HepG2 (cell line): ENCODE data around the gene PPP1R18. TPM values are rescaled to one million over a fixed set of nuclear protein-coding genes. Genes with fewer than 3 reads are reported as not detected.

Source experiments
- GATA4 ChIP-seq: sonication (generic); IDR thresholded peaks from 2 replicates; pipeline ENCODE4 v1.6.1; 2016; ENCODE audit warnings: antibody characterized with exemption, low read depth, borderline replicate concordance
- GATAD1 ChIP-seq: IDR thresholded peaks from 2 replicates; pipeline ENCODE4 v1.6.1; 2016; ENCODE audit warnings: missing genetic modification reagents, missing compliant biosample characterization
- HNRNPK ChIP-seq: fragments of 200-400 bp; formaldehyde crosslinking; IDR thresholded peaks from 2 replicates; pipeline ENCODE4 v1.6.1; 2018; ENCODE audit warnings: low read length, low read depth, moderate library complexity, mild to moderate bottlenecking; ENCODE audit not compliant: poor library complexity, severe bottlenecking
- MBNL3 ChIP-seq: fragments of 250-450 bp; sonication (Bioruptor Pico); conservative IDR thresholded peaks from 2 replicates; pipeline ENCODE4 v1.8.0; 2022; ENCODE audit warnings: mild to moderate bottlenecking, inconsistent platforms
- NFE2L2 ChIP-seq: fragments of 150-350 bp; IDR thresholded peaks from 2 replicates; pipeline ENCODE4 v1.6.1; 2014; ENCODE audit warnings: low read length
- POLR2AphosphoS5 ChIP-seq: IDR thresholded peaks from 2 replicates; pipeline ENCODE4 v1.6.1; 2012; ENCODE audit warnings: low read depth, low read length
- POLR2G ChIP-seq: fragments of 200-400 bp; formaldehyde crosslinking; IDR thresholded peaks from 2 replicates; pipeline ENCODE4 v1.6.1; 2018; ENCODE audit warnings: mild to moderate bottlenecking, low read depth, low read length, moderate library complexity
- TARDBP ChIP-seq: sonication (generic); formaldehyde crosslinking; IDR thresholded peaks from 2 replicates; pipeline ENCODE4 v1.8.0; 2022; ENCODE audit warnings: mild to moderate bottlenecking, missing genetic modification reagents
- ZNF350 ChIP-seq: sonication (generic); formaldehyde crosslinking; IDR thresholded peaks from 2 replicates; pipeline ENCODE4 v1.4.0; 2020; ENCODE audit warnings: mild to moderate bottlenecking, low read depth, missing genetic modification reagents, borderline replicate concordance
- ZNF446 ChIP-seq: sonication (generic); formaldehyde crosslinking; IDR thresholded peaks from 2 replicates; pipeline ENCODE4 v1.5.0; 2020; ENCODE audit warnings: mild to moderate bottlenecking, missing genetic modification reagents
- ZNF670 ChIP-seq: sonication (generic); formaldehyde crosslinking; IDR thresholded peaks from 2 replicates; pipeline ENCODE4 v1.8.0; 2022; ENCODE audit warnings: mild to moderate bottlenecking, missing genetic modification reagents, borderline replicate concordance
- polyA plus RNA-seq, 8 experiments: library from polyadenylated mRNA; depleted of rRNA in 3 of 8; stranded (reverse) in 7 of 8; unstranded in 1 of 8; fragments of >200 nt; fragmentation: Illumina TruSeq in 4 of 8; extraction: Trizol in 4 of 8; gene quantifications; 2 replicates each; pipeline versions ENCODE4 v1.2.1 to v1.2.3, GENCODE V29; 2011 to 2016; ENCODE audit warnings: low read depth in 4 of 8, missing spikeins in 1 of 8, mixed read lengths in 1 of 8; ENCODE audit not compliant: insufficient read depth in 1 of 8
- total RNA-seq, 5 experiments: library from RNA; depleted of rRNA; stranded (reverse); fragments of >200 nt; fragmentation: Illumina TruSeq; extraction: Trizol; gene quantifications; 2 replicates each; pipeline ENCODE4 v1.2.3, GENCODE V29; 2016; ENCODE audit warnings: low read depth in 1 of 5
- TF ChIP-seq, protein P1 (sequence below): sonication (generic); formaldehyde crosslinking; IDR thresholded peaks from 2 replicates; pipeline ENCODE4 v1.8.1; 2022; ENCODE audit warnings: mild to moderate bottlenecking, missing genetic modification reagents
- TF ChIP-seq, protein P2 (sequence below): sonication (generic); formaldehyde crosslinking; IDR thresholded peaks from 2 replicates; pipeline ENCODE4 v1.9.0; 2022; ENCODE audit warnings: missing genetic modification reagents, mild to moderate bottlenecking, borderline replicate concordance
- TF ChIP-seq, protein P3 (sequence below): sonication (generic); formaldehyde crosslinking; conservative IDR thresholded peaks from 2 replicates; pipeline ENCODE4 v1.8.1; 2023; ENCODE audit warnings: missing genetic modification reagents
- TF ChIP-seq, protein P4 (sequence below): IDR thresholded peaks from 2 replicates; pipeline ENCODE4 v1.6.1; 2016; ENCODE audit warnings: missing biosample characterization, missing genetic modification reagents, low read depth
- TF ChIP-seq, protein P5 (sequence below): sonication (generic); formaldehyde crosslinking; IDR thresholded peaks from 2 replicates; pipeline ENCODE4 v1.5.1; 2020; ENCODE audit warnings: mild to moderate bottlenecking, missing genetic modification reagents, moderate library complexity

PPP1R18 gene
- total and polyA plus RNA-seq, 2 of the 13 experiments (the other 11 are each of a cell fraction or from before 2014, with no cell fraction given): 4.9 to 9.2 TPM

DNA sequence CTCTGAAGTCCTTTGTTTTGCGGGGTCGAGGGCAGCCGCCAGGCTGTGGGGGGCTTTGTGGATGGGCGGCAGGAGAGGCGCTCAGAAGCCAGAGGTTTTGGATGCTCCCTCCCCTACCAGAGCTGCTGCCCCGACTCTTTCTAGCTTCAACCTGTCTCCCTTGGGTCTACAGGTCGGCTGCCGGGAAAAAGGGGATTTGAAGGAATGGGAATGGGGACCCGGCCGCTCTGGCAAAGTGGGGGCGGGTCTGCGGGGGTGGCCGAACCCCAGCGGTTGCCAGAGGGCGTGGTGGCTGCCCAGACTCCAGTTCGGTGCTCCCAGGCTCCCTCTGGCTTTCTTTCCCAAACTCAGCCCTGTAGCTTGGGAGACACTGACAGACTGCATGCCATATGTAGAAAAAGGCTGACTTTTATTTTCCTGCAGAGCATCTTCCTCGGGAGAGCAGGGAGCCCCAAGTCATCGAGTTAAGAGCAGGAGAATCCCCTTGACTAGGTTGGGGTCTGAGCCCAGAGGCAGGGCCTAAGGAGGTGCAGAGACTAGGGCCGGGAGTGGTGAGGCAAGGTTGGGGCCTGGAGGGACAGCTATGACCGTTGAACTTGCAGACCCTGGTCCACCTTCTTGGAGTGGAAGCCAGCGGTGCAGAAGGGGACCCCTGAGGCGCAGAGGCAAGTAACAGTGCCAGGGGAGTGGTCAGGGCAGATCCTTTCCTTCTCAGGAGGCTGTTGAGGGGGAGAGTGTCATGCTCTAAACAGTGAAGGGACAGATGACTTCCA, 1.4 kb upstream of the PPP1R18 start (continued):
- TF ChIP-seq, protein P1, sequence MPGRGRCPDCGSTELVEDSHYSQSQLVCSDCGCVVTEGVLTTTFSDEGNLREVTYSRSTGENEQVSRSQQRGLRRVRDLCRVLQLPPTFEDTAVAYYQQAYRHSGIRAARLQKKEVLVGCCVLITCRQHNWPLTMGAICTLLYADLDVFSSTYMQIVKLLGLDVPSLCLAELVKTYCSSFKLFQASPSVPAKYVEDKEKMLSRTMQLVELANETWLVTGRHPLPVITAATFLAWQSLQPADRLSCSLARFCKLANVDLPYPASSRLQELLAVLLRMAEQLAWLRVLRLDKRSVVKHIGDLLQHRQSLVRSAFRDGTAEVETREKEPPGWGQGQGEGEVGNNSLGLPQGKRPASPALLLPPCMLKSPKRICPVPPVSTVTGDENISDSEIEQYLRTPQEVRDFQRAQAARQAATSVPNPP (CRISPR knock-in tag): 0 out of 2 replicates have a peak, but pooled peaks have one; percentile 27
- no peak for TF ChIP-seq GATAD1 (CRISPR knock-in tag)
- TF ChIP-seq POLR2AphosphoS5: no peak
- no peak for TF ChIP-seq ZNF670 (CRISPR knock-in tag)
- TF ChIP-seq NFE2L2: no peak
- TF ChIP-seq, protein P2, sequence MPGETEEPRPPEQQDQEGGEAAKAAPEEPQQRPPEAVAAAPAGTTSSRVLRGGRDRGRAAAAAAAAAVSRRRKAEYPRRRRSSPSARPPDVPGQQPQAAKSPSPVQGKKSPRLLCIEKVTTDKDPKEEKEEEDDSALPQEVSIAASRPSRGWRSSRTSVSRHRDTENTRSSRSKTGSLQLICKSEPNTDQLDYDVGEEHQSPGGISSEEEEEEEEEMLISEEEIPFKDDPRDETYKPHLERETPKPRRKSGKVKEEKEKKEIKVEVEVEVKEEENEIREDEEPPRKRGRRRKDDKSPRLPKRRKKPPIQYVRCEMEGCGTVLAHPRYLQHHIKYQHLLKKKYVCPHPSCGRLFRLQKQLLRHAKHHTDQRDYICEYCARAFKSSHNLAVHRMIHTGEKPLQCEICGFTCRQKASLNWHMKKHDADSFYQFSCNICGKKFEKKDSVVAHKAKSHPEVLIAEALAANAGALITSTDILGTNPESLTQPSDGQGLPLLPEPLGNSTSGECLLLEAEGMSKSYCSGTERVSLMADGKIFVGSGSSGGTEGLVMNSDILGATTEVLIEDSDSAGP (CRISPR knock-in tag): peak; percentile 3; the same call in 1 of the 2 replicates
- TF ChIP-seq MBNL3 (CRISPR knock-in tag): no peak
- TF ChIP-seq, protein P3, sequence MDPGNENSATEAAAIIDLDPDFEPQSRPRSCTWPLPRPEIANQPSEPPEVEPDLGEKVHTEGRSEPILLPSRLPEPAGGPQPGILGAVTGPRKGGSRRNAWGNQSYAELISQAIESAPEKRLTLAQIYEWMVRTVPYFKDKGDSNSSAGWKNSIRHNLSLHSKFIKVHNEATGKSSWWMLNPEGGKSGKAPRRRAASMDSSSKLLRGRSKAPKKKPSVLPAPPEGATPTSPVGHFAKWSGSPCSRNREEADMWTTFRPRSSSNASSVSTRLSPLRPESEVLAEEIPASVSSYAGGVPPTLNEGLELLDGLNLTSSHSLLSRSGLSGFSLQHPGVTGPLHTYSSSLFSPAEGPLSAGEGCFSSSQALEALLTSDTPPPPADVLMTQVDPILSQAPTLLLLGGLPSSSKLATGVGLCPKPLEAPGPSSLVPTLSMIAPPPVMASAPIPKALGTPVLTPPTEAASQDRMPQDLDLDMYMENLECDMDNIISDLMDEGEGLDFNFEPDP: no peak
- 0 out of 2 replicates have a peak, but pooled peaks have one; percentile 18 for TF ChIP-seq TARDBP (CRISPR knock-in tag)
- no peak for TF ChIP-seq HNRNPK
- TF ChIP-seq, protein P4, sequence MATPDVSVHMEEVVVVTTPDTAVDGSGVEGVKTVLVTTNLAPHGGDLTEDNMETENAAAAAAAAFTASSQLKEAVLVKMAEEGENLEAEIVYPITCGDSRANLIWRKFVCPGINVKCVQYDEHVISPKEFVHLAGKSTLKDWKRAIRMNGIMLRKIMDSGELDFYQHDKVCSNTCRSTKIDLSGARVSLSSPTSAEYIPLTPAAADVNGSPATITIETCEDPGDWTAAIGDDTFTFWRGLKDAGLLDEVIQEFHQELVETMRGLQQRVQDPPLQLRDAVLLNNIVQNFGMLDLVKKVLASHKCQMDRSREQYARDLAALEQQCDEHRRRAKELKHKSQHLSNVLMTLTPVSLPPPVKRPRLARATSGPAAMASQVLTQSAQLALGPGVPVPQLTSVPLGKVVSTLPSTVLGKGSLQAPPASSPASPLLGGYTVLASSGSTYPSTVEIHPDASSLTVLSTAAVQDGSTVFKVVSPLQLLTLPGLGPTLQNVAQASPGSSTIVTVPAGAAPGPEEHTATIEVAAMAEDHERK (CRISPR knock-in tag): no peak
- TF ChIP-seq, protein P5, sequence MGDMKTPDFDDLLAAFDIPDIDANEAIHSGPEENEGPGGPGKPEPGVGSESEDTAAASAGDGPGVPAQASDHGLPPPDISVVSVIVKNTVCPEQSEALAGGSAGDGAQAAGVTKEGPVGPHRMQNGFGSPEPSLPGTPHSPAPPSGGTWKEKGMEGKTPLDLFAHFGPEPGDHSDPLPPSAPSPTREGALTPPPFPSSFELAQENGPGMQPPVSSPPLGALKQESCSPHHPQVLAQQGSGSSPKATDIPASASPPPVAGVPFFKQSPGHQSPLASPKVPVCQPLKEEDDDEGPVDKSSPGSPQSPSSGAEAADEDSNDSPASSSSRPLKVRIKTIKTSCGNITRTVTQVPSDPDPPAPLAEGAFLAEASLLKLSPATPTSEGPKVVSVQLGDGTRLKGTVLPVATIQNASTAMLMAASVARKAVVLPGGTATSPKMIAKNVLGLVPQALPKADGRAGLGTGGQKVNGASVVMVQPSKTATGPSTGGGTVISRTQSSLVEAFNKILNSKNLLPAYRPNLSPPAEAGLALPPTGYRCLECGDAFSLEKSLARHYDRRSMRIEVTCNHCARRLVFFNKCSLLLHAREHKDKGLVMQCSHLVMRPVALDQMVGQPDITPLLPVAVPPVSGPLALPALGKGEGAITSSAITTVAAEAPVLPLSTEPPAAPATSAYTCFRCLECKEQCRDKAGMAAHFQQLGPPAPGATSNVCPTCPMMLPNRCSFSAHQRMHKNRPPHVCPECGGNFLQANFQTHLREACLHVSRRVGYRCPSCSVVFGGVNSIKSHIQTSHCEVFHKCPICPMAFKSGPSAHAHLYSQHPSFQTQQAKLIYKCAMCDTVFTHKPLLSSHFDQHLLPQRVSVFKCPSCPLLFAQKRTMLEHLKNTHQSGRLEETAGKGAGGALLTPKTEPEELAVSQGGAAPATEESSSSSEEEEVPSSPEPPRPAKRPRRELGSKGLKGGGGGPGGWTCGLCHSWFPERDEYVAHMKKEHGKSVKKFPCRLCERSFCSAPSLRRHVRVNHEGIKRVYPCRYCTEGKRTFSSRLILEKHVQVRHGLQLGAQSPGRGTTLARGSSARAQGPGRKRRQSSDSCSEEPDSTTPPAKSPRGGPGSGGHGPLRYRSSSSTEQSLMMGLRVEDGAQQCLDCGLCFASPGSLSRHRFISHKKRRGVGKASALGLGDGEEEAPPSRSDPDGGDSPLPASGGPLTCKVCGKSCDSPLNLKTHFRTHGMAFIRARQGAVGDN: peak; percentile 24
- no peak for TF ChIP-seq ZNF446
- TF ChIP-seq ZNF350: 0 out of 2 replicates have a peak, but pooled peaks have one; percentile 4
- no peak for TF ChIP-seq POLR2G
- no peak for TF ChIP-seq GATA4
